IMR-90 (cell line): ENCODE data around the gene PPDPF. TPM values are rescaled to one million over a fixed set of nuclear protein-coding genes. Genes with fewer than 3 reads are reported as not detected.

Experiments used
- ATAC-seq: fragments of 200-7000 bp; cut with Tn5 transposase; 2 replicates; pipeline ENCODE4 v1.9.1; 2020; ENCODE audit warnings: low read depth, mild to moderate bottlenecking, moderate library complexity
- BruUV-seq: library from RNA; stranded (reverse); fragments of 400-500 nt; replicated peaks from 2 replicates; lab custom pipeline; 2021; lab: Mats Ljungman, UMichigan
- CTCF ChIA-PET: fragments of 300-600 bp; formaldehyde crosslinking; extraction: SDS; loops from one replicate; lab custom pipeline; 2021; ENCODE audit warnings: antibody characterized with exemption; lab: Yijun Ruan, JAX
- POLR2A ChIA-PET: fragments of 300-600 bp; sonication (Branson Sonifier 250); formaldehyde crosslinking; loops from one replicate; lab custom pipeline; 2022; ENCODE audit warnings: antibody characterized with exemption; ENCODE audit not compliant: unreplicated experiment; lab: Charles Lee
- DNase-seq: peaks from one replicate; pipeline ENCODE4 v3.0.0; 2013
- H2AFZ ChIP-seq: replicated peaks from 2 replicates; pipeline ENCODE3; 2013; ENCODE audit warnings: low read length, mild to moderate bottlenecking; ENCODE audit not compliant: poor library complexity
- H2AK5ac ChIP-seq: 2 replicates; pipeline ENCODE4 v1.6.1; 2013; ENCODE audit warnings: low read depth, low read length, inconsistent platforms
- H2AK9ac ChIP-seq: replicated peaks from 2 replicates; pipeline ENCODE3; 2013; ENCODE audit warnings: mild to moderate bottlenecking, low read depth, low read length, moderate library complexity; ENCODE audit not compliant: poor library complexity
- H2BK120ac ChIP-seq: 2 replicates; pipeline ENCODE4 v1.6.1; 2013; ENCODE audit warnings: low read depth, low read length, inconsistent platforms
- H2BK15ac ChIP-seq: 3 replicates; pipeline ENCODE4 v1.6.1; 2013; ENCODE audit warnings: low read depth, low read length, inconsistent platforms
- H2BK20ac ChIP-seq: 2 replicates; pipeline ENCODE4 v1.6.1; 2013; ENCODE audit warnings: low read depth, mild to moderate bottlenecking, inconsistent platforms, low read length, moderate library complexity
- H2BK5ac ChIP-seq: 2 replicates; pipeline ENCODE4 v1.6.1; 2013; ENCODE audit warnings: mild to moderate bottlenecking, low read depth, low read length, inconsistent platforms; ENCODE audit not compliant: poor library complexity, severe bottlenecking
- H3K14ac ChIP-seq: replicated peaks from 2 replicates; pipeline ENCODE4 v1.6.1; 2013; ENCODE audit warnings: low read depth, low read length, inconsistent platforms
- H3K18ac ChIP-seq: 2 replicates; pipeline ENCODE4 v1.6.1; 2013; ENCODE audit warnings: low read depth, low read length, control low read depth
- H3K23ac ChIP-seq: 2 replicates; pipeline ENCODE4 v1.6.1; 2013; ENCODE audit warnings: low read depth, low read length, inconsistent platforms
- H3K27ac ChIP-seq: 2 replicates; pipeline ENCODE4 v1.5.1; 2013; ENCODE audit warnings: mild to moderate bottlenecking, control low read depth, low read length; ENCODE audit not compliant: insufficient read depth
- H3K27me3 ChIP-seq: 2 replicates; pipeline ENCODE4 v1.6.1; 2013; ENCODE audit warnings: low read length; ENCODE audit not compliant: control insufficient read depth, insufficient read depth
- H3K36me3 ChIP-seq: 2 replicates; pipeline ENCODE4 v1.6.1; 2013; ENCODE audit warnings: low read length, mixed read lengths; ENCODE audit not compliant: control insufficient read depth, insufficient read depth
- H3K4ac ChIP-seq: 2 replicates; pipeline ENCODE4 v1.6.1; 2013; ENCODE audit warnings: low read depth, low read length, inconsistent platforms
- H3K4me1 ChIP-seq: 2 replicates; pipeline ENCODE4 v1.6.1; 2013; ENCODE audit warnings: low read length, mixed read lengths; ENCODE audit not compliant: control insufficient read depth, insufficient read depth
- H3K4me2 ChIP-seq: 2 replicates; pipeline ENCODE4 v1.6.1; 2013; ENCODE audit warnings: low read depth, mild to moderate bottlenecking, control low read depth, low read length, moderate library complexity
- H3K4me3 ChIP-seq: 2 replicates; pipeline ENCODE4 v1.5.1; 2013; ENCODE audit warnings: low read depth, mild to moderate bottlenecking, control low read depth, low read length, moderate library complexity; ENCODE audit not compliant: insufficient read depth
- H3K56ac ChIP-seq: 2 replicates; pipeline ENCODE4 v1.6.1; 2013; ENCODE audit warnings: low read length, inconsistent platforms; ENCODE audit not compliant: insufficient read depth; ENCODE audit errors: extremely low read depth
- H3K79me1 ChIP-seq, 2 experiments: 2 replicates each; pipeline ENCODE4 v1.6.1; 2013; ENCODE audit warnings: low read length in 2 of 2, inconsistent platforms in 1 of 2, low read depth in 1 of 2
- H3K9ac ChIP-seq: 2 replicates; pipeline ENCODE4 v1.6.1; 2013; ENCODE audit warnings: low read depth, low read length, control low read depth
- H3K9me1 ChIP-seq: 2 replicates; pipeline ENCODE4 v1.6.1; 2013; ENCODE audit warnings: low read length, inconsistent platforms; ENCODE audit not compliant: insufficient read depth
- H3K9me3 ChIP-seq: 2 replicates; pipeline ENCODE4 v1.6.1; 2013; ENCODE audit warnings: low read length; ENCODE audit not compliant: control insufficient read depth, insufficient read depth
- H4K20me1 ChIP-seq: 2 replicates; pipeline ENCODE4 v1.6.1; 2013; ENCODE audit warnings: low read length, inconsistent platforms; ENCODE audit not compliant: insufficient read depth
- H4K5ac ChIP-seq: 2 replicates; pipeline ENCODE4 v1.6.1; 2013; ENCODE audit warnings: mild to moderate bottlenecking, low read depth, low read length, control low read depth
- H4K8ac ChIP-seq, 2 experiments: 2 replicates each; pipeline ENCODE4 v1.6.1; 2013; ENCODE audit warnings: low read depth in 2 of 2, low read length in 2 of 2, control low read depth in 1 of 2, inconsistent platforms in 1 of 2
- H4K91ac ChIP-seq: 2 replicates; pipeline ENCODE4 v1.6.1; 2013; ENCODE audit warnings: low read depth, low read length, inconsistent platforms; ENCODE audit not compliant: insufficient read depth
- BHLHE40 ChIP-seq: fragments of 150-350 bp; IDR thresholded peaks from 2 replicates; pipeline ENCODE4 v1.6.1; 2016; ENCODE audit warnings: mild to moderate bottlenecking, low read depth, low read length
- SMC3 ChIP-seq: fragments of 150-350 bp; IDR thresholded peaks from 2 replicates; pipeline ENCODE4 v1.6.1; 2016; ENCODE audit warnings: low read depth, mild to moderate bottlenecking, antibody characterized with exemption, low read length, moderate library complexity
- WGBS, 2 experiments: methylation state at CpG; one replicate each; pipeline versions ENCODE4 v1.1.5 to v1.1.7; 2013; ENCODE audit warnings: missing lambda C conversion rate in 2 of 2; ENCODE audit not compliant: insufficient read length in 1 of 2; ENCODE audit errors: extremely low coverage in 2 of 2; 5-methylcytosine and 5-hydroxymethylcytosine counted together
- dilution Hi-C: fragments of 300-500 bp; cut with HindIII; formaldehyde crosslinking; loops from one replicate; pipeline ENCODE4 v1.14.3; 2018; ENCODE audit warnings: low sequenced_read_pairs; ENCODE audit not compliant: unreplicated experiment
- in situ Hi-C: fragments of 300-500 bp; cut with MboI; formaldehyde crosslinking; loops from 3 replicates; pipeline ENCODE4 v1.14.3; 2019; ENCODE audit warnings: low sequenced_read_pairs, inconsistent platforms, mixed read lengths
- intact Hi-C: fragments of 100-400 bp; cut with micrococcal nuclease; formaldehyde crosslinking; loops from 2 replicates; pipeline ENCODE4 v1.10.0; 2022
- polyA plus RNA-seq, 3 experiments: library from polyadenylated mRNA; depleted of rRNA; stranded (reverse); fragments of >200 nt; gene quantifications; 2 replicates each; pipeline ENCODE4 v1.2.3, GENCODE V29; 2012; ENCODE audit warnings: low replicate concordance in 1 of 3
- total RNA-seq: library from RNA; depleted of rRNA; stranded (reverse); fragments of >200 nt; gene quantifications from 2 replicates; pipeline ENCODE4 v1.2.3, GENCODE V29; 2012
- TF ChIP-seq, protein P1 (sequence below): fragments of 150-350 bp; IDR thresholded peaks from 2 replicates; pipeline ENCODE4 v1.6.1; 2017; ENCODE audit warnings: mild to moderate bottlenecking, antibody characterized with exemption, low read length, low read depth

The PPDPF gene
- total and polyA plus RNA-seq, 2 of the 4 experiments (the other 2 are of a cell fraction): 12.9 to 171 TPM

DNA sequence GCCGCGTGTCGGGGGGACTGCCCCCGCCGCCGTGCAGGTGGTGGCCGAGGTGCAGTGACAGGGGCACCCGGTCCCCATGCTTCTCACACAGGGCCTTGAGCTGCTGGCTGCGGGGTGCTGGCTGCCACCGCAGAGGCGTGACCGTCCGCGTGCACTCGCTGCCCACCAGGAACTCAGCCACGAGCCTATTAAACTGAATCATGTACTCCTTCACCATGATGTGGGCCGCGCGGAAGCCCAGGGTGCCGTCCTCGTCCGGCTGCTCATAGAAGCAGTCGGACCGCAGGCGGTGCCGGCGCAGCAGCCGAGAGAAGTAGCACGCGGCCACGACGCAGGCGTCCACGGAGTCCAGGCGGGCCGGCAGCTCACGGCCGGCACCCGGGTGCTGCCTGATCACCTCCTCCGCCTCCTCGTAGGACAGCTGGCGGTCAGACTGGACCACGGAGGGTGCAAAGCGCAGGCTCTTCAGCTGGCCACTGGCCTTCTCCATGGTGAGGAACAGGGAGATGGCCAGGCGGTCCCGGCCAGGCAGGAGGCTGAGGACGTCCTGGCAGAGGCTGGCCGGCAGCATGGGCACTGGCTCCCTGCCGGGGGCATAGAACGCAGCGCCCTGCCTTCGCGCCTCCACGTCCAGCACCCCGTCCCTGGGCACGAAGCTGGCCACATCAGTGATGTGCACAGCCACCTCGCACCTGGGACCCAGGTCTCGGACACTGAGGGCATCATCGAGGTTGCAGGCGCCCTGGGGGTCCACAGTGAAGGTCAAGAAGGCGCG, 43.7 kb downstream of the PPDPF start:
- H3K14ac ChIP-seq: no peak overlapping the region

More for the DNA sequence above, 43.7 kb downstream of the PPDPF start:
- ChIA-PET POLR2A (interaction anchor here (0.6 kb wide), 1 partner anchor 133 kb away, joined by 4 read pairs; no protein-coding TSS in a partner anchor), CTCF (no interaction called here)
- dilution Hi-C loops (no loop called here), in situ Hi-C loops (no loop called here), intact Hi-C loops (no loop called here)
- Histone ChIP-seq H2BK20ac (no peak overlapping the region), H3K27me3 (no peaks in the 10 kb centered on the region), H4K20me1 (no peaks in the 10 kb centered on the region), H2AK5ac (no peak overlapping the region), H3K9ac (no peak overlapping the region), H2BK120ac (no peak overlapping the region), H2AK9ac (no peak overlapping the region), H2BK5ac (no peak overlapping the region), H3K18ac (no peak overlapping the region), H2AFZ (no peak overlapping the region), H3K36me3 (peaks cover 65% of the 10 kb centered on the region), H3K56ac (no peak overlapping the region), H4K8ac (no peak overlapping the region), H4K5ac (no peak overlapping the region), H4K91ac (no peak overlapping the region), H3K4ac (no peak overlapping the region), H3K4me2 (no peak overlapping the region), H3K23ac (no peak overlapping the region), H3K9me3 (no peaks in the 10 kb centered on the region), H2BK15ac (no peak overlapping the region), H3K4me3 (no peak overlapping the region), H3K27ac (no peak overlapping the region), H3K4me1 (no peaks in the 10 kb centered on the region), H3K9me1 (no peaks in the 10 kb centered on the region), H3K79me1 (no peaks in the 10 kb centered on the region)
- WGBS, 2 experiments: 95% methylated on average over 48 of the region's 62 CpGs; no CpG with 5 or more reads in 1 of the 2 experiments
- DNase-seq: no peak
- ATAC-seq: no peak
- no TSS peak for BruUV-seq
- no peak for TF ChIP-seq SMC3
- TF ChIP-seq, protein P1, sequence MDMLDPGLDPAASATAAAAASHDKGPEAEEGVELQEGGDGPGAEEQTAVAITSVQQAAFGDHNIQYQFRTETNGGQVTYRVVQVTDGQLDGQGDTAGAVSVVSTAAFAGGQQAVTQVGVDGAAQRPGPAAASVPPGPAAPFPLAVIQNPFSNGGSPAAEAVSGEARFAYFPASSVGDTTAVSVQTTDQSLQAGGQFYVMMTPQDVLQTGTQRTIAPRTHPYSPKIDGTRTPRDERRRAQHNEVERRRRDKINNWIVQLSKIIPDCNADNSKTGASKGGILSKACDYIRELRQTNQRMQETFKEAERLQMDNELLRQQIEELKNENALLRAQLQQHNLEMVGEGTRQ: no peak
- TF ChIP-seq BHLHE40: no peak
